HCT116 (cell line): ENCODE data around the gene CHN1. TPM values are rescaled to one million over a fixed set of nuclear protein-coding genes. Genes with fewer than 3 reads are reported as not detected.

Experiments used
- ATAC-seq: fragments of 200-7000 bp; cut with Tn5 transposase; 2 replicates; pipeline ENCODE4 v1.9.1; 2020; ENCODE audit warnings: mild to moderate bottlenecking, moderate library complexity
- BruUV-seq: library from RNA; stranded (reverse); fragments of 400-500 nt; replicated peaks from 2 replicates; lab custom pipeline; 2021; lab: Mats Ljungman, UMichigan
- CTCF ChIA-PET: fragments of 300-600 bp; sonication (Branson Sonifier 250); formaldehyde crosslinking; loops from one replicate; lab custom pipeline; 2021; ENCODE audit warnings: antibody characterized with exemption; lab: Charles Lee
- POLR2A ChIA-PET: fragments of 300-600, 350-600 bp; sonication (Branson Sonifier 250); formaldehyde crosslinking; loops from one replicate; lab custom pipeline; 2021; ENCODE audit warnings: antibody characterized with exemption; lab: Charles Lee
- RAD21 ChIA-PET, 2 experiments: fragments of 300-600 bp; sonication (Branson Sonifier 250); formaldehyde crosslinking; loops; one replicate each; lab custom pipeline; 2023; ENCODE audit warnings: low total read pairs in 2 of 2; ENCODE audit not compliant: uncharacterized antibody in 2 of 2, unreplicated experiment in 2 of 2, low non-redundant PET in 1 of 2; lab: Charles Lee
- DNase-seq: peaks from one replicate; pipeline ENCODE4 v3.0.0-alpha.2; 2010; ENCODE audit warnings: low read depth, low spot score
- H2AFZ ChIP-seq: fragments of 200-600 bp; shearing (Covaris generic), sonication (generic); 2 replicates; pipeline ENCODE4 v1.6.1; 2017; ENCODE audit warnings: low read depth, mixed run types, mixed read lengths, antibody characterized with exemption, low read length; ENCODE audit not compliant: poor library complexity, severe bottlenecking
- H3K27ac ChIP-seq: 2 replicates; pipeline ENCODE4 v1.5.1; 2012; ENCODE audit warnings: low read depth, low read length
- H3K27me3 ChIP-seq: fragments of 200-600 bp; sonication (generic); 2 replicates; pipeline ENCODE4 v1.6.1; 2016; ENCODE audit warnings: mixed run types, low read length, mixed read lengths; ENCODE audit not compliant: insufficient read depth
- H3K36me3 ChIP-seq, 2 experiments: fragments of 200-500 bp in 1 of 2; fragments of 200-600 bp in 1 of 2; sonication (Bioruptor generic) in 1 of 2; sonication (generic) in 1 of 2; 2 replicates each; pipeline versions ENCODE4 v1.5.1 to v1.6.1; 2014 to 2016; ENCODE audit warnings: low read length in 2 of 2, inconsistent platforms in 1 of 2, mixed read lengths in 1 of 2, mixed run types in 1 of 2; ENCODE audit not compliant: insufficient read depth in 2 of 2, control insufficient read depth in 1 of 2
- H3K4me1 ChIP-seq, 2 experiments: fragments of 200-600 bp in 1 of 2; sonication (generic) in 1 of 2; 2 replicates each; pipeline versions ENCODE4 v1.5.1 to v1.6.1; 2012 to 2017; ENCODE audit warnings: low read length in 2 of 2, inconsistent platforms in 1 of 2, mild to moderate bottlenecking in 1 of 2, mixed read lengths in 1 of 2, mixed run types in 1 of 2, moderate library complexity in 1 of 2; ENCODE audit not compliant: insufficient read depth in 2 of 2, control insufficient read depth in 1 of 2
- H3K4me2 ChIP-seq: fragments of 200-600 bp; sonication (generic); 2 replicates; pipeline ENCODE4 v1.6.1; 2017; ENCODE audit warnings: mixed run types, low read length, mixed read lengths
- H3K4me3 ChIP-seq, 2 experiments: fragments of 200-600 bp in 1 of 2; sonication (generic) in 1 of 2; replicated peaks in 1 of 2; 2 replicates each; pipeline ENCODE4 v1.5.1; 2011 to 2016; ENCODE audit warnings: low read length in 2 of 2, control low read depth in 1 of 2, low read depth in 1 of 2, mild to moderate bottlenecking in 1 of 2, mixed read lengths in 1 of 2, mixed run types in 1 of 2
- H3K79me2 ChIP-seq: fragments of 200-600 bp; sonication (generic); 2 replicates; pipeline ENCODE4 v1.6.1; 2017; ENCODE audit warnings: mild to moderate bottlenecking, mixed run types, low read length, moderate library complexity, mixed read lengths; ENCODE audit not compliant: insufficient read depth
- H3K9ac ChIP-seq: fragments of 200-600 bp; sonication (generic); 2 replicates; pipeline ENCODE4 v1.6.1; 2016; ENCODE audit warnings: low read length, mixed read lengths
- H3K9me2 ChIP-seq: fragments of 200-600 bp; sonication (generic), shearing (Covaris generic); 2 replicates; pipeline ENCODE4 v1.6.1; 2017; ENCODE audit warnings: mixed run types, mild to moderate bottlenecking, moderate library complexity; ENCODE audit not compliant: insufficient read depth
- H3K9me3 ChIP-seq, 2 experiments: fragments of 200-500 bp in 1 of 2; fragments of 200-600 bp in 1 of 2; sonication (Bioruptor generic) in 1 of 2; sonication (generic) in 1 of 2; 2 replicates each; pipeline ENCODE4 v1.6.1; 2014 to 2017; ENCODE audit warnings: low read length in 2 of 2, mixed read lengths in 2 of 2, inconsistent platforms in 1 of 2, low read depth in 1 of 2, mild to moderate bottlenecking in 1 of 2, mixed run types in 1 of 2, moderate library complexity in 1 of 2; ENCODE audit not compliant: control insufficient read depth in 1 of 2, insufficient read depth in 1 of 2
- H4K20me1 ChIP-seq: fragments of 200-600 bp; sonication (generic), shearing (Covaris generic); 2 replicates; pipeline ENCODE4 v1.6.1; 2017; ENCODE audit warnings: mixed run types, mild to moderate bottlenecking, moderate library complexity; ENCODE audit not compliant: insufficient read depth
- ATF3 ChIP-seq: IDR thresholded peaks from 2 replicates; pipeline ENCODE4 v1.6.1; 2012
- EZH2 ChIP-seq: fragments of 200-600 bp; sonication (generic); IDR thresholded peaks from 2 replicates; pipeline ENCODE4 v1.6.1; 2017; ENCODE audit warnings: antibody characterized with exemption, mixed run types
- EZH2phosphoT487 ChIP-seq: fragments of 200-600 bp; IDR thresholded peaks from 2 replicates; pipeline ENCODE4 v1.6.1; 2018; ENCODE audit warnings: antibody characterized with exemption, borderline replicate concordance
- SP1 ChIP-seq: IDR thresholded peaks from 2 replicates; pipeline ENCODE4 v1.6.1; 2012; ENCODE audit warnings: low read depth
- SRF ChIP-seq: IDR thresholded peaks from 2 replicates; pipeline ENCODE4 v1.6.1; 2012; ENCODE audit warnings: low read depth
- TCF7L2 ChIP-seq: IDR thresholded peaks from 2 replicates; pipeline ENCODE4 v1.7.0; 2011; ENCODE audit warnings: borderline replicate concordance, inconsistent platforms; ENCODE audit not compliant: insufficient read depth, insufficient read length; ENCODE audit errors: extremely low read depth
- ZBTB33 ChIP-seq: IDR thresholded peaks from 2 replicates; pipeline ENCODE4 v1.6.1; 2011; ENCODE audit warnings: mild to moderate bottlenecking, low read length, moderate library complexity; ENCODE audit not compliant: insufficient replicate concordance; ENCODE audit errors: extremely low read depth
- intact Hi-C: fragments of 100-400 bp; cut with micrococcal nuclease; formaldehyde crosslinking; loops from 2 replicates; pipeline ENCODE4 v1.10.0; 2022
- total RNA-seq: library from RNA; stranded (reverse); gene quantifications from one replicate; pipeline ENCODE4 v1.2.1, GENCODE V29; 2021; ENCODE audit not compliant: unreplicated experiment
- TF ChIP-seq, protein P1 (sequence below): IDR thresholded peaks from 2 replicates; pipeline ENCODE4 v1.6.1; 2012; ENCODE audit warnings: low read depth
- TF ChIP-seq, protein P2 (sequence below): IDR thresholded peaks from 2 replicates; pipeline ENCODE4 v1.6.1; 2012

CHN1 gene
- total RNA-seq, 1 experiment from 2014 or later = 3.6 TPM

GRCh38 chr2:174952607-174953006 is 52.6 kb downstream of the CHN1 start:
- H3K36me3 ChIP-seq = no peaks in the 10 kb centered on the region
- H3K4me1 ChIP-seq = no peaks in the 10 kb centered on the region
- ATAC-seq (no peak), DNase-seq (no peak)
- no peak overlapping the region for H3K4me2 ChIP-seq
- no peak overlapping the region for H3K9ac ChIP-seq
- H3K27ac ChIP-seq = no peak overlapping the region
- ChIA-PET CTCF (no interaction called here), RAD21 (no interaction called here), POLR2A (no interaction called here)
- BruUV-seq = no TSS peak
- no peak overlapping the region for H2AFZ ChIP-seq
- no peaks in the 10 kb centered on the region for H3K27me3 ChIP-seq
- H3K4me3 ChIP-seq = no peak overlapping the region
- H4K20me1 ChIP-seq = no peaks in the 10 kb centered on the region
- H3K9me2 ChIP-seq = no peaks in the 10 kb centered on the region
- H3K9me3 ChIP-seq = no peaks in the 10 kb centered on the region
- intact Hi-C loops = no loop called here
- TF ChIP-seq, protein P1, sequence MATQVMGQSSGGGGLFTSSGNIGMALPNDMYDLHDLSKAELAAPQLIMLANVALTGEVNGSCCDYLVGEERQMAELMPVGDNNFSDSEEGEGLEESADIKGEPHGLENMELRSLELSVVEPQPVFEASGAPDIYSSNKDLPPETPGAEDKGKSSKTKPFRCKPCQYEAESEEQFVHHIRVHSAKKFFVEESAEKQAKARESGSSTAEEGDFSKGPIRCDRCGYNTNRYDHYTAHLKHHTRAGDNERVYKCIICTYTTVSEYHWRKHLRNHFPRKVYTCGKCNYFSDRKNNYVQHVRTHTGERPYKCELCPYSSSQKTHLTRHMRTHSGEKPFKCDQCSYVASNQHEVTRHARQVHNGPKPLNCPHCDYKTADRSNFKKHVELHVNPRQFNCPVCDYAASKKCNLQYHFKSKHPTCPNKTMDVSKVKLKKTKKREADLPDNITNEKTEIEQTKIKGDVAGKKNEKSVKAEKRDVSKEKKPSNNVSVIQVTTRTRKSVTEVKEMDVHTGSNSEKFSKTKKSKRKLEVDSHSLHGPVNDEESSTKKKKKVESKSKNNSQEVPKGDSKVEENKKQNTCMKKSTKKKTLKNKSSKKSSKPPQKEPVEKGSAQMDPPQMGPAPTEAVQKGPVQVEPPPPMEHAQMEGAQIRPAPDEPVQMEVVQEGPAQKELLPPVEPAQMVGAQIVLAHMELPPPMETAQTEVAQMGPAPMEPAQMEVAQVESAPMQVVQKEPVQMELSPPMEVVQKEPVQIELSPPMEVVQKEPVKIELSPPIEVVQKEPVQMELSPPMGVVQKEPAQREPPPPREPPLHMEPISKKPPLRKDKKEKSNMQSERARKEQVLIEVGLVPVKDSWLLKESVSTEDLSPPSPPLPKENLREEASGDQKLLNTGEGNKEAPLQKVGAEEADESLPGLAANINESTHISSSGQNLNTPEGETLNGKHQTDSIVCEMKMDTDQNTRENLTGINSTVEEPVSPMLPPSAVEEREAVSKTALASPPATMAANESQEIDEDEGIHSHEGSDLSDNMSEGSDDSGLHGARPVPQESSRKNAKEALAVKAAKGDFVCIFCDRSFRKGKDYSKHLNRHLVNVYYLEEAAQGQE = no peak
- TF ChIP-seq, protein P2, sequence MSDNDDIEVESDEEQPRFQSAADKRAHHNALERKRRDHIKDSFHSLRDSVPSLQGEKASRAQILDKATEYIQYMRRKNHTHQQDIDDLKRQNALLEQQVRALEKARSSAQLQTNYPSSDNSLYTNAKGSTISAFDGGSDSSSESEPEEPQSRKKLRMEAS = no peak
- TF ChIP-seq EZH2phosphoT487 (no peak), SP1 (no peak), SRF (no peak), EZH2 (no peak), ZBTB33 (no peak), ATF3 (no peak), TCF7L2 (no peak)
- no peaks in the 10 kb centered on the region for H3K79me2 ChIP-seq
